GM21447 (cell line): Measurements from ENCODE around the gene SCAND1.

Source experiments
- ATAC-seq: cut with Tn5 transposase; IDR thresholded peaks from one replicate; pipeline ENCODE4 v1.9.1; 2021; ENCODE audit not compliant: unreplicated experiment

SCAND1 gene

DNA sequence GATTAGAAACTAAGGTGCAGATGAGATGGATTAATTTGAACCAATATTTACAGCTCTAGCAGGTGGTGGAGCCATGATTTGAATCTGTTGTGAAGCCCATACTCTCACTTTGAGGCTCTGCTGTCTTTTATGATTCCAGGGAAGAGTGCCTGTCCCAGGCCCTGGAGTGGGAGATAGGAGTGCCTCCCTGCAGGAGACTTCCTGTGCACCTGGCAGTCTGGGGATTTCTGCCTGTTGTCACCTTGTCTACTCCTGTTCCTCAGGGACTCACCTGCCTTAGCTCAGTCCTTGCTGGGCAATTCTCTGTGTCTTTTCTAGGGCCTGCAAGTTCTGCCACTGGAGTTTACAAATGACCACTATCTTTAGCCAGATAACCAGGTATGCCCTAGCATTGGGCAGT lies 46.3 kb downstream of the SCAND1 start:
- ATAC-seq = no peak

DNA sequence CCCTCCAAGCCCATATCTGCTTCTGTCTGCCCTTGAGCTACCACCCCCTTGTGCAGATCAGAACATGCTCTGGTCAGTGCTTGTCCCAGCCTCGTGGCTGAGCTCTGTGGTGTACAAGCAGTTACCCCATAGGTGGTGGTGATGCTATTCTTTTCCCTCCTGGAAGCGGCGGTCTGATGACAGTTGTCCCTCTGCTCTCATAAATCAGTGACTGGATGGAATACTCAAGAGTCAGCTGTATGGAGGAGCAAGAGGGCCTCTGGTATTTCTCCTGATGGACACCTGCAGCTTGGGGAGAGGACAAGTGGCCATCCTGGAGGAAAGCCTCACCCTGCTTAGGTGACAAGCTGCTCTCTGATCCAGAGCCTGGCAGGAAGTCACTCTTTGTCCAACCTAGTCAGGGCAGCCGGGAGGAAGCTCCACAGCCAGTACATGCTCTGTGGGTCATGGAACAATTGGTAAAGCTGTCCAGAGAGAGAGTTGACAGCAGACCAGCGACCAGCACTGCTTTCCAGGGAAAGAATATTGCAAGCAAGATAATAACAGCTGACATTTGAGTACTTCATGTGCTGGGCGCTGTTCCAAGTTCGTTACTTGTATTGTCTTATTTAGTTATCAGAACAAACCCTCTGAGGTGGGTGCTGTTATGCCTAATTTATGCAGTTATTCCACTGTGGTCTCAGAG lies 47.1 kb downstream of the SCAND1 start:
- no peak for ATAC-seq

DNA sequence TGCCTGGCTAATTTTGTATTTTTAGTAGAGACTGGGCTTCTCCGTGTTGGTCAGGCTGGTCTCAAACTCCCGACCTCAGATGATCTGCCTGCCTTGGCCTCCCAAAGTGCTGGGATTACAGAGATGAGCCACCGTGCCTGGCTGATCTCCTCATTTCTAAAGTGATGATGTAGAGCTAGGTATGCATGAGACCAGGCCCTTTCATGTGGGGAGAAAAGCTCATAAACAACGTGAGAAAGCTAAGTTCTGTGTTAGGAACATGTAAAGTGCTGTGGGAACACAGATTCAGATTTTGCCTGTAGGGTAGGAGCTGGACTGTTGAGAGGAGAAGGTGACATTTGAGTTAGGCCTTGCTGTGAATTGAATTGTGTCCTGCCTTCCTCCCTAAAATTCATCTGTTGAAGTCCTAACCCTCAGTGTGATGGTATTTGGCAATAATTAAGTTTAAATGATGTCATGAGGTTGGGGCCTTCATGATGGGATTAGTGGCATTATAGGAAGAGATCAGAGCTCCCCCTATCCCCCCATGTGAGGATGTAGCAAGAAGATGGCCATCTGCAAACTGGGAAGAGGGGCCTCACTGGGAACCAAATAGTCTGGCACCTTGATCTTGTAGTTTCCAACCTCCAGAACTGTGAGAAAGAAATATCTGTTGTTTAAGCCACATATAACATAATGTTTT lies 49.2 kb downstream of the SCAND1 start:
- no peak for ATAC-seq

GRCh38 chr20:35903843-35904242 lies 50.5 kb downstream of the SCAND1 start:
- ATAC-seq = no peak
